ENCODE measurements around the gene TIAM1.

TIAM1 gene

DNA sequence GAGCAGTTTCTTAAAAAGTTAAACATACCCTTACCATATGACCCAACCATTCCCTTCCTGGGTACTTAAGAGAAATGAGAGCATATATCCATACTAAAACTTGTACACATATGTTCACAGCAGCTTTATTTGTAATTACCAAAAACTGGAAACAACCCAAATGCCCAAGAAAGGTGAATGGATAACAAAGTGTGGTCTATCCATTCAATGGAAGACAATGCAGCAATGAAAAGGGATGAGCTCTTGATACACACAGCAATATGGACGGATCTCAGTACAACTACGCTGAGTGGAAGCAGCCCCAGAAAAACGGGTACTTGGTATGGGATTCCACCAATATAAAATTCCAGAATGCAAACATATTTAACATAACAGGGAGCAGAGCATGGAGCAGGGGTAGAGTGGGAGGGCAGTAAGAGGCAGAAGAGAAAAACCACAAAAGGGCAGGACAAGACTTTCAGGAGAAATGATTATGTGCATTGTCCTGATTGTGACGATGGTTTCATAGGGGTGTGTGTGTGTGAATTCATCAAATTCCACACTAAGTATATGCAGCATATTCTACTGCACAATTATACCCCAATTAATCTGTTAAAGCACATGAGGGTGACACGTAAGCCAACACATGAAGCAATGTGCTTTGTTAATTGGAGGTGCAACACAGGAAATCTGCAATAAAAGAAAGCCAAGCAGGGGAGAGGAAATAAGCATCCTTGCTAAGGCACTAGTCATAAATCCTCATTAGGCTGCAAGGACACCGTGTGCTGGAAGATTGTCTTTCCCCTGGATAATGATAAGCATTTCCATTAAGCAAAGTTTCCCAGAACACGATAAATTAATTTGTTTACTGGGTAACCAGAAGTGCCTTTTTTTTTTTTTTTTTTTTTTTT lies 192.7 kb downstream of the TIAM1 start:
- H3K4me3 ChIP-seq (ENCODE audit: low read depth, low read length): no peak overlapping the region
- DNase-seq (ENCODE audit: low read depth): no peak
- TF ChIP-seq CTCF (IDR thresholded peaks at IDR 0.05; ENCODE audit: low read depth, low read length, missing control alignments): no peak

- no peak for DNase-seq (ENCODE audit: low read depth)
- TF ChIP-seq CTCF (IDR thresholded peaks at IDR 0.05; ENCODE audit: low read depth, low read length, missing control alignments): no peak
- no peak overlapping the region for H3K4me3 ChIP-seq (ENCODE audit: low read depth, low read length)
Measured at GRCh38 chr21:31145274-31145673, 198.8 kb downstream of the TIAM1 start.

GRCh38 chr21:31143036-31143435 lies 201.0 kb downstream of the TIAM1 start:
- DNase-seq (ENCODE audit: low read depth): no peak
- no peak for TF ChIP-seq CTCF (IDR thresholded peaks at IDR 0.05; ENCODE audit: low read depth, low read length, missing control alignments)
- no peak overlapping the region for H3K4me3 ChIP-seq (ENCODE audit: low read depth, low read length)

DNA sequence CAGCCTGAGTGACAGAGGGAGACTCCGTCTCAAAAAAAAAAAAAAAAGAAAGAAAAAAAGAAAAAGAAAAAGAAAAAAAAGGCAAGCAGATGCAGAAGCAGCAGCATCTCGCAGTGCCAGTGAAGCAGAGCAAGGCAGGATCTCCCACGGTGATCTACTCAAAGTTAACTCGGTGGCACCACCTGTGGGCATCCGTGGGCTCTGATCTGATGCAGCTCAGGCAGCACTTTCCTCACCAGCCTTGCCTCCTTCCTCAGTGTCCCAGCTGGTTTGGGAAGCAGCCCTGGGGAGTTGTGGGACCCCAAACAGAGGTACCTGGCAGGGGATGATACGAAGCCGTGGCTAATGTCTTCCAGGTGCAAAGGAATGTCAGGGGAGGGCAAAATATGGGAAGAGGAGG lies 201.5 kb downstream of the TIAM1 start:
- H3K4me3 ChIP-seq (ENCODE audit: low read depth, low read length): no peak overlapping the region
- DNase-seq (ENCODE audit: low read depth): no peak
- TF ChIP-seq CTCF (IDR thresholded peaks at IDR 0.05; ENCODE audit: low read depth, low read length, missing control alignments): peak; percentile 49

- DNase-seq (ENCODE audit: low read depth): no peak
- H3K4me3 ChIP-seq (ENCODE audit: low read depth, low read length): no peak overlapping the region
- TF ChIP-seq CTCF (IDR thresholded peaks at IDR 0.05; ENCODE audit: low read depth, low read length, missing control alignments): no peak
Measured at GRCh38 chr21:31141389-31142000, 202.6 kb downstream of the TIAM1 start.

DNA sequence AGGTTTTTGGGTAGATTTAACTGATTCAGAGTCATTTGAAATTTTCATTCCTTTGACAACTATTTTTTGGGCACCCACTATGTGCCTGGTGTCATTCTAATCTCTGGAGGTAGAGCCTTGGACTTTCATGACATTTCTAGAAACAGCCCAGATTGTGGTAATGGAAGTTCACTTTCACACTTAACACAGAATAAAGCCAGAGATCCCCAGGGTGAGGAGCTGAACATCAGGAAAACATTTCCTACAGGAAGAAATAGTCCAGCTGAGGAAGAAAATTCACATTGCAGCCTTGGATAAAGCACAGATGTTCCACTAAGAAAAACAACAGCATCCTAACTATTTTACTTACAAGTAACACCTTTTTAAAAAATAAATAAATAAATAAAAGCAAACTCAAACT lies 203.4 kb downstream of the TIAM1 start:
- no peak overlapping the region for H3K4me3 ChIP-seq (ENCODE audit: low read depth, low read length)
- TF ChIP-seq CTCF (IDR thresholded peaks at IDR 0.05; ENCODE audit: low read depth, low read length, missing control alignments): no peak
- DNase-seq (ENCODE audit: low read depth): no peak

Measured in GM12864 (cell line).